GM12872 (cell line): ENCODE measurements around the gene EFCAB13.

ENCODE experiments used
- CTCF ChIP-seq: IDR thresholded peaks from 3 replicates; pipeline ENCODE4 v1.5.1; 2011; ENCODE audit warnings: low read depth, mild to moderate bottlenecking, low read length, moderate library complexity; ENCODE audit not compliant: insufficient read depth

EFCAB13 gene

GRCh38 chr17:47323382-47324223, at the start of gene EFCAB13:
Gene EFCAB13, plus strand, starts transcription at chr17:47323955. Its CDS starts 4,399 bp downstream, at chr17:47328354.
- peak; percentile 25; the same call in 2 of the 3 replicates for TF ChIP-seq CTCF

- no peak for TF ChIP-seq CTCF
Measured at GRCh38 chr17:47274319-47275069, 49.3 kb upstream of the EFCAB13 start.

GRCh38 chr17:47275245-47275984, 48.3 kb upstream of the EFCAB13 start:
- no peak for TF ChIP-seq CTCF

- no peak for TF ChIP-seq CTCF
Measured at GRCh38 chr17:47276444-47276843, 47.3 kb upstream of the EFCAB13 start.

- no peak for TF ChIP-seq CTCF
Measured at GRCh38 chr17:47276868-47277267, 46.9 kb upstream of the EFCAB13 start.

GRCh38 chr17:47277921-47278320, 45.8 kb upstream of the EFCAB13 start:
- no peak for TF ChIP-seq CTCF

- TF ChIP-seq CTCF: no peak
Measured at GRCh38 chr17:47278561-47278960, 45.2 kb upstream of the EFCAB13 start.
